RWPE2 (cell line): ENCODE data around the gene SHPK.

Experiments
- ATAC-seq: fragments of 200-7000 bp; cut with Tn5 transposase; 3 replicates; pipeline ENCODE4 v1.9.1; 2021; ENCODE audit warnings: low read depth
- DNase-seq: peaks from one replicate; pipeline ENCODE4 v3.0.0-alpha.2; 2020; ENCODE audit warnings: low spot score
- H3K27ac ChIP-seq: fragments of 450-650 bp; 2 replicates; pipeline ENCODE4 v1.5.1; 2017; ENCODE audit warnings: mild to moderate bottlenecking; ENCODE audit not compliant: poor library complexity, severe bottlenecking
- H3K27me3 ChIP-seq: fragments of 250-450 bp; sonication (Bioruptor Pico); 2 replicates; pipeline ENCODE4 v1.5.1; 2021; ENCODE audit warnings: mild to moderate bottlenecking, moderate library complexity; ENCODE audit not compliant: insufficient read depth, poor library complexity, severe bottlenecking
- H3K36me3 ChIP-seq: fragments of 250-450 bp; sonication (Bioruptor Pico); 2 replicates; pipeline ENCODE4 v1.5.1; 2020; ENCODE audit warnings: low read depth, mild to moderate bottlenecking, moderate library complexity
- H3K4me1 ChIP-seq: fragments of 250-450 bp; sonication (Bioruptor Pico); 2 replicates; pipeline ENCODE4 v1.5.1; 2021; ENCODE audit warnings: mild to moderate bottlenecking, moderate library complexity; ENCODE audit not compliant: insufficient read depth, poor library complexity, severe bottlenecking
- H3K4me3 ChIP-seq: fragments of 250-450 bp; sonication (Bioruptor Pico); 2 replicates; pipeline ENCODE4 v1.5.1; 2021; ENCODE audit warnings: mild to moderate bottlenecking, moderate library complexity; ENCODE audit not compliant: severe bottlenecking
- H3K9me3 ChIP-seq: fragments of 250-450 bp; sonication (Bioruptor Pico); 2 replicates; pipeline ENCODE4 v1.5.1; 2021; ENCODE audit warnings: mild to moderate bottlenecking, moderate library complexity; ENCODE audit not compliant: severe bottlenecking
- TF ChIP-seq, protein P1 (sequence below): fragments of 450-650 bp; IDR thresholded peaks from one replicate; pipeline ENCODE4 v1.5.1; 2017; ENCODE audit warnings: mild to moderate bottlenecking, moderate library complexity; ENCODE audit not compliant: poor library complexity, severe bottlenecking

The SHPK gene

DNA sequence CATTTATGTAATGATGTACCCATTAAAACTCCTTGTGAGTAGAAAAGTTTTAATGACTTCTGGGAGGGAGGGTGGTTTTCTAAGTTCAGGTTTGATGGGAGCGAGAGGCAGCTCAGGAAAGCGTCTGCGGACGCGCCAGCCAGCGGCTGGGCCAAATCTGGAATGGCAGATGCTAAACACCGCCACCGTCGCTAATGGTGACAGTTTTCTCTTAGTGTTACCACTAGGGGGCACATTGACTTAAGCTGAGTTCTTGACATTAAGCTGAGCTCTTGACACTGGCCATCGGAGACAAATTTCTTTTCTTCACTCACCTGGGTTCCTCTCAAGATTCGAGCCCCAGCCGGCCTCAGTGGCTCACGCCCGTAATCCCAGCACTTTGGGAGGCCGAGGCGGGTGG lies 33.6 kb downstream of the SHPK start:
- Histone ChIP-seq H3K9me3 (no peaks in the 10 kb centered on the region), H3K4me3 (no peak overlapping the region), H3K27me3 (no peaks in the 10 kb centered on the region), H3K27ac (no peak overlapping the region), H3K36me3 (no peaks in the 10 kb centered on the region), H3K4me1 (peaks cover 9% of the 10 kb centered on the region)
- ATAC-seq (no peak), DNase-seq (no peak)
- TF ChIP-seq, protein P1, sequence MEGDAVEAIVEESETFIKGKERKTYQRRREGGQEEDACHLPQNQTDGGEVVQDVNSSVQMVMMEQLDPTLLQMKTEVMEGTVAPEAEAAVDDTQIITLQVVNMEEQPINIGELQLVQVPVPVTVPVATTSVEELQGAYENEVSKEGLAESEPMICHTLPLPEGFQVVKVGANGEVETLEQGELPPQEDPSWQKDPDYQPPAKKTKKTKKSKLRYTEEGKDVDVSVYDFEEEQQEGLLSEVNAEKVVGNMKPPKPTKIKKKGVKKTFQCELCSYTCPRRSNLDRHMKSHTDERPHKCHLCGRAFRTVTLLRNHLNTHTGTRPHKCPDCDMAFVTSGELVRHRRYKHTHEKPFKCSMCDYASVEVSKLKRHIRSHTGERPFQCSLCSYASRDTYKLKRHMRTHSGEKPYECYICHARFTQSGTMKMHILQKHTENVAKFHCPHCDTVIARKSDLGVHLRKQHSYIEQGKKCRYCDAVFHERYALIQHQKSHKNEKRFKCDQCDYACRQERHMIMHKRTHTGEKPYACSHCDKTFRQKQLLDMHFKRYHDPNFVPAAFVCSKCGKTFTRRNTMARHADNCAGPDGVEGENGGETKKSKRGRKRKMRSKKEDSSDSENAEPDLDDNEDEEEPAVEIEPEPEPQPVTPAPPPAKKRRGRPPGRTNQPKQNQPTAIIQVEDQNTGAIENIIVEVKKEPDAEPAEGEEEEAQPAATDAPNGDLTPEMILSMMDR: peak; percentile 37

DNA sequence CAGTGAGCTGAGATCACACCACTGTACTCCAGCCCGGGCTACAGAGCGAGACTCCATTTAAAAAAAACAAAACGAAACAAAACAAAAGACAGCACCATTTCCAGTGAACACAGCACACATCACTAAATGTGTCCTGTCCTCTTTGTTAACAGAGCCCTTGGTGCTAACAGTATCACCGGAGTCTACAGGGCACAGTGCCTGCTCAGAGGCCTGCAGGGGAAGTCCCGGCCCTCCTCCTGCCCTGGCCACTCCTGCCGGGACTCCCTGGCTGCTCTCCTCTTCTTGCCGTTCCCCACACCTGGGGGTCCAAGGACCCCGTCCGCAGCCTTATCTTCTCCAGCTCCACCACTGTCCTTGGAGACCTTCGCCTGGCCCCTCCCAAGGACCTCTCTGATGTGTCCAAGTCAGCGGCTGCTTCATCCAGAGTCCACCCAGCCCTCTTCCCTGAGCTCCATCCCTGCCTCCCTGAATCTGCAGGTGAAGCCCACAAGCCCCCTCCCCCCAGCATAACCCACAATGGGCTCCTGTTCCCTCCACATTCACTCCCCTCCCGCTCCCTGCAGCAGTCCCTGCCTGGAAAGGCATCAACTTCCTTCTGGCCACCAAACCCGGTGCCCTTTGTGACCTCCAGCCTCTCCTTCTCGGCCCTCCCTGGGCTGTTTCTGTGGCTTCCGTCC lies 35.4 kb downstream of the SHPK start:
- ATAC-seq: no peak
- Histone ChIP-seq H3K9me3 (no peaks in the 10 kb centered on the region), H3K27me3 (no peaks in the 10 kb centered on the region), H3K27ac (no peak overlapping the region), H3K4me1 (peaks cover 9% of the 10 kb centered on the region), H3K36me3 (no peaks in the 10 kb centered on the region), H3K4me3 (no peak overlapping the region)
- TF ChIP-seq, protein P1: no peak
- no peak for DNase-seq

DNA sequence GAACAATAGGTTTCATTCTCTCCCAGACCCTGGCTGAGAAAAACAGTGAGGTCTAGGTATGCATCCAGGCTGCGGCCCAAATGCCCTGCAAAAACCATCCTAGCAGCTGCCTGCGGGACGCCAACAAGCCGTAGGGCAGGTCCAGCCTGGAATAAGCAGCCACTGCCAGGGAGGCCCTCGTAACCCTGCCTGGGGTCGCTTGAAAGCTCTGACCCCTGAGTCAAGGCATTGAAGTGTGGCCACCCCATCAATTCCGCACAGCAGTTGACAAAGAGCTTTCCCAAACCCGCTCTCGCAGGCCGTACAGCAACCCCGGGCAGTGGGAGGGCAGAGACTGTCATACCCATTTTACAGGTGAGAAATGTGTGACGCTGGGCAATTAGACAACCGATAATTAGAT lies 38.0 kb downstream of the SHPK start:
- TF ChIP-seq, protein P1: no peak
- Histone ChIP-seq H3K36me3 (no peaks in the 10 kb centered on the region), H3K4me3 (no peak overlapping the region), H3K27me3 (no peaks in the 10 kb centered on the region), H3K4me1 (peaks cover 1% of the 10 kb centered on the region), H3K27ac (no peak overlapping the region), H3K9me3 (no peaks in the 10 kb centered on the region)
- ATAC-seq (no peak), DNase-seq (no peak)

DNA sequence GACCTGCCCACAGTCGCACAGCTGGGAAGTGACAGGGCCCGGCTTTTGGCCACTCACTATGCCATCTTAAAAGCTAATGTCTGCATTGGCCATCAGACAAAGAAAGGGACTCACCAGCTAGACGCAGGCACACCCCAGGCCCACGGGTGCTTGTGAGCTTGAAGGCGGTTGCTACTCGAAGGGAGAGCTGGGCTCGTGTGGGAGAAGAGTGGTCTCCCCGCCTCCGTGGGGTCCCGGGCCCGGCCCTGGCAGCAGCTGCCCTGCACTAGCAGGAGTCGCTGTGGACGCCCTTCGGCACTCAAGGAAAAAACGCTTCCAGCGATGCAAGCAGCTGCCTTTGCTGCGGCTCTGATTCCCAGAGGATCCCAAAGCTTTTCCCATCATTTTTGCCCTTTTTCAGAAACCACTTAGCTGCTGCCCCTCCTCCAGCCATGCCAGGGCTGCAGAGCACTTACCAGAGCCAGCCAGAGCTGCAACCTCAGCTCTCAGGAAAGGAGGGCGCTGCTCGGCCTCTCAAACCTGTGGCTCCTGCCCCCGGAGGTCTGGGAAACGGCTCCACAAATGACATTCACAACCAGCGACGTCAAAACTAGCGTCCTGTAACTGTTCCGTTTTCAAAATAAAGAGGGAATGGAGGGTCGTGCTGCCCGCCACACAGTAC lies 39.1 kb downstream of the SHPK start:
- no peaks in the 10 kb centered on the region for H3K9me3 ChIP-seq
- TF ChIP-seq, protein P1: no peak
- no peaks in the 10 kb centered on the region for H3K36me3 ChIP-seq
- H3K27ac ChIP-seq: no peak overlapping the region
- H3K27me3 ChIP-seq: no peaks in the 10 kb centered on the region
- ATAC-seq (no peak), DNase-seq (no peak)
- H3K4me1 ChIP-seq: no peaks in the 10 kb centered on the region
- H3K4me3 ChIP-seq: no peak overlapping the region

DNA sequence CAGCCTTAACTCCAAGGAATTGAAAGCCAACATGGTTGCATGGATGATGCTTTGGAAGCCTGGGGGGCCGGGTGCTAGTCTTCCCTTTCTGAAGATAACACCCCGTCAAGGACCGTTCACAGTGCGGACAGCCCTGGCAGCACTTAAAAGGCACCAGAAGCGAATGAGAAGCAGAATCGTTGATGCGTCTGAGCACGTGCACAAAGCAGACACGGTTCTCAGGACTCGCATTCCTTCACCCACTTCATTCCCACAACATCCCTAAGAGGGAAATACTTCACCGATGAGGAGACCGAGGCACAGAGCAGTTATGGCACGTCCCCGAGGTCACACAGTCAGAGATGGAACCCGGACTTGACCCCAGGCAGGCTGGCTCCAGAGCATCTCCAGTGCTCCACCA lies 41.1 kb downstream of the SHPK start:
- TF ChIP-seq, protein P1: no peak
- Histone ChIP-seq H3K27ac (no peak overlapping the region), H3K4me1 (no peaks in the 10 kb centered on the region), H3K27me3 (no peaks in the 10 kb centered on the region), H3K36me3 (no peaks in the 10 kb centered on the region), H3K4me3 (no peak overlapping the region), H3K9me3 (no peaks in the 10 kb centered on the region)
- ATAC-seq (no peak), DNase-seq (no peak)
